ENCODE data around the gene VGLL2. TPM values are rescaled to one million over a fixed set of nuclear protein-coding genes. Genes with fewer than 3 reads are reported as not detected.

The VGLL2 gene
- polyA plus RNA-seq, 1 donor: 0.25 TPM

GRCh38 chr6:117268924-117269323 lies 3.6 kb downstream of the VGLL2 start:
- H3K27ac ChIP-seq (ENCODE audit: low read length): no peak overlapping the region
- H3K9me3 ChIP-seq (ENCODE audit: control insufficient read depth, low read depth, low read length): peaks cover 5% of the 10 kb centered on the region
- no peak for DNase-seq
- H3K27me3 ChIP-seq (ENCODE audit: control insufficient read depth, insufficient read depth, low read length): peaks cover 94% of the 10 kb centered on the region
- H3K4me1 ChIP-seq (ENCODE audit: control insufficient read depth, insufficient read depth, low read length): peaks cover 12% of the 10 kb centered on the region
- no CpG with 5 or more reads among the region's 1 CpG for WGBS (ENCODE audit: insufficient coverage, low lambda C conversion rate)
- no peak overlapping the region for H3K4me3 ChIP-seq (ENCODE audit: low read length)
- H3K36me3 ChIP-seq (ENCODE audit: control insufficient read depth, insufficient read depth, low read length): no peaks in the 10 kb centered on the region

- Histone ChIP-seq H3K27me3 (ENCODE audit: control insufficient read depth, insufficient read depth, low read length) (peaks cover 92% of the 10 kb centered on the region), H3K36me3 (ENCODE audit: control insufficient read depth, insufficient read depth, low read length) (no peaks in the 10 kb centered on the region), H3K4me3 (ENCODE audit: low read length) (no peak overlapping the region), H3K4me1 (ENCODE audit: control insufficient read depth, insufficient read depth, low read length) (peaks cover 7% of the 10 kb centered on the region), H3K27ac (ENCODE audit: low read length) (no peak overlapping the region), H3K9me3 (ENCODE audit: control insufficient read depth, low read depth, low read length) (peaks cover 5% of the 10 kb centered on the region)
- DNase-seq: no peak
- 0% methylated on average over 5 of the region's 8 CpGs for WGBS (ENCODE audit: insufficient coverage, low lambda C conversion rate)
Observed at GRCh38 chr6:117269638-117270054, 4.3 kb downstream of the VGLL2 start.

- H3K27ac ChIP-seq (ENCODE audit: low read length): no peak overlapping the region
- peaks cover 5% of the 10 kb centered on the region for H3K9me3 ChIP-seq (ENCODE audit: control insufficient read depth, low read depth, low read length)
- WGBS (ENCODE audit: insufficient coverage, low lambda C conversion rate): no CpG with 5 or more reads among the region's 74 CpGs
- DNase-seq: peak in 1 of 2 donors; percentile 29
- H3K36me3 ChIP-seq (ENCODE audit: control insufficient read depth, insufficient read depth, low read length): no peaks in the 10 kb centered on the region
- no peak overlapping the region for H3K4me3 ChIP-seq (ENCODE audit: low read length)
- H3K4me1 ChIP-seq (ENCODE audit: control insufficient read depth, insufficient read depth, low read length): peaks cover 6% of the 10 kb centered on the region
- H3K27me3 ChIP-seq (ENCODE audit: control insufficient read depth, insufficient read depth, low read length): peaks cover 91% of the 10 kb centered on the region
Observed at GRCh38 chr6:117270055-117270842, 4.9 kb downstream of the VGLL2 start.

GRCh38 chr6:117270843-117271507 lies 5.6 kb downstream of the VGLL2 start:
- DNase-seq: no peak
- WGBS (ENCODE audit: insufficient coverage, low lambda C conversion rate): 0% methylated on average over 2 of the region's 48 CpGs
- Histone ChIP-seq H3K27me3 (ENCODE audit: control insufficient read depth, insufficient read depth, low read length) (peaks cover 92% of the 10 kb centered on the region), H3K36me3 (ENCODE audit: control insufficient read depth, insufficient read depth, low read length) (no peaks in the 10 kb centered on the region), H3K9me3 (ENCODE audit: control insufficient read depth, low read depth, low read length) (no peaks in the 10 kb centered on the region), H3K27ac (ENCODE audit: low read length) (no peak overlapping the region), H3K4me1 (ENCODE audit: control insufficient read depth, insufficient read depth, low read length) (peaks cover 4% of the 10 kb centered on the region), H3K4me3 (ENCODE audit: low read length) (no peak overlapping the region)

GRCh38 chr6:117272032-117272866 lies 6.9 kb downstream of the VGLL2 start:
- Histone ChIP-seq H3K4me3 (ENCODE audit: low read length) (no peak overlapping the region), H3K9me3 (ENCODE audit: control insufficient read depth, low read depth, low read length) (no peaks in the 10 kb centered on the region)
- WGBS (ENCODE audit: insufficient coverage, low lambda C conversion rate): 30% methylated on average over 2 of the region's 8 CpGs

GRCh38 chr6:117272891-117273290 lies 7.5 kb downstream of the VGLL2 start:
- 20% methylated on average over 1 of the region's 1 CpG for WGBS (ENCODE audit: insufficient coverage, low lambda C conversion rate)
- Histone ChIP-seq H3K27ac (ENCODE audit: low read length) (no peak overlapping the region), H3K4me3 (ENCODE audit: low read length) (no peak overlapping the region), H3K9me3 (ENCODE audit: control insufficient read depth, low read depth, low read length) (no peaks in the 10 kb centered on the region), H3K4me1 (ENCODE audit: control insufficient read depth, insufficient read depth, low read length) (no peaks in the 10 kb centered on the region), H3K27me3 (ENCODE audit: control insufficient read depth, insufficient read depth, low read length) (peaks cover 83% of the 10 kb centered on the region), H3K36me3 (ENCODE audit: control insufficient read depth, insufficient read depth, low read length) (no peaks in the 10 kb centered on the region)
- no peak for DNase-seq

More at GRCh38 chr6:117272032-117272866, 6.9 kb downstream of the VGLL2 start:
- no peak overlapping the region for H3K27ac ChIP-seq (ENCODE audit: low read length)
- H3K27me3 ChIP-seq (ENCODE audit: control insufficient read depth, insufficient read depth, low read length): peaks cover 87% of the 10 kb centered on the region
- no peaks in the 10 kb centered on the region for H3K4me1 ChIP-seq (ENCODE audit: control insufficient read depth, insufficient read depth, low read length)
- DNase-seq: no peak
- no peaks in the 10 kb centered on the region for H3K36me3 ChIP-seq (ENCODE audit: control insufficient read depth, insufficient read depth, low read length)

- no peak for DNase-seq
- Histone ChIP-seq H3K4me1 (ENCODE audit: control insufficient read depth, insufficient read depth, low read length) (no peaks in the 10 kb centered on the region), H3K9me3 (ENCODE audit: control insufficient read depth, low read depth, low read length) (no peaks in the 10 kb centered on the region), H3K4me3 (ENCODE audit: low read length) (no peak overlapping the region), H3K27ac (ENCODE audit: low read length) (no peak overlapping the region), H3K36me3 (ENCODE audit: control insufficient read depth, insufficient read depth, low read length) (no peaks in the 10 kb centered on the region), H3K27me3 (ENCODE audit: control insufficient read depth, insufficient read depth, low read length) (peaks cover 65% of the 10 kb centered on the region)
- no CpG with 5 or more reads among the region's 9 CpGs for WGBS (ENCODE audit: insufficient coverage, low lambda C conversion rate)
Observed at GRCh38 chr6:117275205-117275604, 9.8 kb downstream of the VGLL2 start.

GRCh38 chr6:117275711-117276110 lies 10.4 kb downstream of the VGLL2 start:
- no peak overlapping the region for H3K4me3 ChIP-seq (ENCODE audit: low read length)
- DNase-seq: no peak
- no CpG with 5 or more reads among the region's 5 CpGs for WGBS (ENCODE audit: insufficient coverage, low lambda C conversion rate)
- H3K4me1 ChIP-seq (ENCODE audit: control insufficient read depth, insufficient read depth, low read length): no peaks in the 10 kb centered on the region
- peaks cover 64% of the 10 kb centered on the region for H3K27me3 ChIP-seq (ENCODE audit: control insufficient read depth, insufficient read depth, low read length)
- H3K9me3 ChIP-seq (ENCODE audit: control insufficient read depth, low read depth, low read length): no peaks in the 10 kb centered on the region
- no peaks in the 10 kb centered on the region for H3K36me3 ChIP-seq (ENCODE audit: control insufficient read depth, insufficient read depth, low read length)
- H3K27ac ChIP-seq (ENCODE audit: low read length): no peak overlapping the region

- Histone ChIP-seq H3K4me1 (ENCODE audit: control insufficient read depth, insufficient read depth, low read length) (no peaks in the 10 kb centered on the region), H3K4me3 (ENCODE audit: low read length) (no peak overlapping the region), H3K9me3 (ENCODE audit: control insufficient read depth, low read depth, low read length) (no peaks in the 10 kb centered on the region), H3K27ac (ENCODE audit: low read length) (no peak overlapping the region), H3K27me3 (ENCODE audit: control insufficient read depth, insufficient read depth, low read length) (peaks cover 54% of the 10 kb centered on the region), H3K36me3 (ENCODE audit: control insufficient read depth, insufficient read depth, low read length) (no peaks in the 10 kb centered on the region)
- 58% methylated on average over 2 of the region's 10 CpGs for WGBS (ENCODE audit: insufficient coverage, low lambda C conversion rate)
- no peak for DNase-seq
Observed at GRCh38 chr6:117276778-117277316, 11.5 kb downstream of the VGLL2 start.

- DNase-seq: no peak
- H3K36me3 ChIP-seq (ENCODE audit: control insufficient read depth, insufficient read depth, low read length): no peaks in the 10 kb centered on the region
- WGBS (ENCODE audit: insufficient coverage, low lambda C conversion rate): no CpG with 5 or more reads among the region's 3 CpGs
- peaks cover 18% of the 10 kb centered on the region for H3K27me3 ChIP-seq (ENCODE audit: control insufficient read depth, insufficient read depth, low read length)
- no peaks in the 10 kb centered on the region for H3K9me3 ChIP-seq (ENCODE audit: control insufficient read depth, low read depth, low read length)
- H3K4me1 ChIP-seq (ENCODE audit: control insufficient read depth, insufficient read depth, low read length): no peaks in the 10 kb centered on the region
- no peak overlapping the region for H3K4me3 ChIP-seq (ENCODE audit: low read length)
- no peak overlapping the region for H3K27ac ChIP-seq (ENCODE audit: low read length)
Observed at GRCh38 chr6:117280922-117281321, 15.6 kb downstream of the VGLL2 start.

Measured in large intestine (tissue), 3 donors.